HG02623 (cell line): ENCODE measurements around the gene ZC3H12C.

Experiments used
- ATAC-seq: cut with Tn5 transposase; IDR thresholded peaks from one replicate; pipeline ENCODE4 v1.9.1; 2021; ENCODE audit warnings: moderate library complexity; ENCODE audit not compliant: unreplicated experiment

ZC3H12C gene

DNA sequence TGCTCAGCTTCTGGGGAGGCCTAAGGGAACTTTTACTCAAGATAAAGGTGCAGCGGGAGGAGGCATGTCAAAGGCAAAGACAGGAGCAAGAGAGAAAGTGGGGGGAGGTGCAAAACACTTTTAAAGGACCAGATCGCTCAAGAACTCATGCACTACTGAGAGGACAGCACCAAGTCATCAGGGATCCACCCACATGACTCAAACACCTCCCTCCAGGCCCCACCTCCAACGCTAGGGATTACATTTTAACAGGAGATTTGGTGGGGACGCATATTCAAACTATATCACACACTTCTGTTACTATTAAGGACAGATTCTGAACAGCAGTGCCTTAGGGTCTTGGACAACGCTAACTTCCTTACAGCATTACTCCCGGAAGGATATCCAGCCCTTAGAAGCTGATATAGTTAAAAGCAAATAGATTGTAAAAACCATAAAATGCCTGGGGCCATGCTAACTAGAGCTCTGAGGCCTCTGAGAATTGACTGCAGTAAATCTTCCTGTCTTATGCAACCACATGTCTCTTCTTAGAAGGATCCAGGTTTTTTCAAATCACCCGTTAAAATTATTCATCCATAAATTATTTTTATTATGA, 16.7 kb upstream of the ZC3H12C start:
- no peak for ATAC-seq

DNA sequence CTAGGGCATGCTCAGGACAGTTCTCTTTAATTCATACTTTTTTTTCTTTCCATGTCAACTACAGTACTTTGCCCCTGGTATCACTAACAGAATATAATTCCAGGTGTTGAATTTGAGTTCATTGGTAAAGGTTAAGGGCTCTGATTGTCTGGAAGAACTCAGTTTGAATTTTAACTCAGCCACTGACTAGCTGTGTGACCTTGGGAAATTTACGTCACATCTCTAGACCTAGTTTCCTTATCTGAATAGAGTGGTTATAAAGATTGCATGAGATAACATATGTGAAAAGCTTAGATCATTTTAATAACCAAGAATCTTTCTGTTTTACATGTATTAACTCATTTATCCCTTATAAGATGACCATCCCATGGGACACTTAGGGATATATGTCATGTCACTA, 15.8 kb upstream of the ZC3H12C start:
- ATAC-seq: peak; percentile 5

DNA sequence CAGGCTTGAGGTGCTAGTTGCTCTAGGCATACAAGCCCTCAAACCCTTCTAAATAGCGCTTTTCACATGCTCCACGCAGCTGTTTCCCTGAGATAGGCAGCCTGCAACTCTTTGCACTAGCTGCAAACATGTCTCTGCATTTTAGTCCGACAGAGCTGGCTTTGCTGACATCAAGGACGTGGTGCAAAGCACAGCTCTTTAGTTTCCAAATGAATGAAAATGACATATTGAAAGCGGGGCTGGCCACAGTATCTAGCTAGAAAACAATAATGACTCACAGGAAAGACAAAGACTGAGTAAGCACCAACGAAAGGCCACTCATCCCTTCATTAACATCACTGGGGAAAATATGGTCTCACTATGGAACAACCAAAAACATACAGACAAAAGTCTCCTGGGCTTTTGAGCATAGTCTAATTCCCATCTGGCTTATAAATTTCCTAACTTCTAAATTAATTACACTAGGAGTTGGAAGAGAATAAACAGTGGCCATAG, 15.3 kb upstream of the ZC3H12C start:
- ATAC-seq: peak; percentile 94

DNA sequence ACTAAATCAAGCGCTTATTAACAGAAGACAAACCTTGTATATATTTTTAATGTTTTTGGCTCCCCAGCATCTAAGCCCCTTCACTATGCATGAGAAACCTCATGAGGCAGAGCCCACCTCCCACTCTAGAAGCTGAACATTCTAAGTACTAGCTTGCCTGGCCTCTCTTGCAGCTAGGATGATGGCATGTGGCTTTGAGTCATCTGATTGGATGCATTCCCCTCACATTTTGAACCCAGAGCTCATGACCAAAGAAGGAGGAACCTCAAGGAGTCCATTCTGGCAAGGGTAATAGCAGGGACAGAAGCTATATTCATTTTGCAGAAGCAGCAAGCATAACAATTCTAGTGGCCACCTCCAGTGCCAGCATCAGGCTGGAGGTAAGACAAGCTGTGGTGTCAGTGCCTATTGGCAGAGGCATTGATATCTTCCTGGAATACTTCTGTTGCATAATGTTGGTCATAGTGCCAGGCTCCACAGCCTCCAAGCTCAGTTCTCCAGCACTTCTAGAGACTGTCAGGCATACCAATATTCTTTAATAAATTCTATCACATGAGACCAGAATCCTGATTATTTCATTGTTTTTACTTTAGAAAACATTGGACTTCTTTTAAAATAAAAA, 14.2 kb upstream of the ZC3H12C start:
- no peak for ATAC-seq

DNA sequence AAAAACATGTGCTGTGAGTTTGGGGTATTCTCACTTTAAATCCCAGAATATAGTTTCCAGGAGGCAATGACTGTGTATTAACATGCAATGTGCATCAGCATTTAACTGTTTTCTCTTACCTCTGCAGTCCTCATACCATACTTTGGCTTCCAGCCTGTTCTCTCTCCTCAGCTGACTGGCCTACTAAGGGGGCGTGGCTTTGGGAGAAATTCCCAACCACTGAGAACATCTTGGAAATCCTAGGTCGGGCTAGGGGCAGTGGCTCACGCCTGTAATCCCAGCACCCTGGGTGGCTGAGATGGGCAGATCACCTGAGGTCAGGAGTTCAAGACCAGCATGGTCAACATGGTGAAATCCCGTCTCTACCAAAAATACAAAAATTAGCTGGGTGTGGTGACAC, 13.5 kb upstream of the ZC3H12C start:
- no peak for ATAC-seq

DNA sequence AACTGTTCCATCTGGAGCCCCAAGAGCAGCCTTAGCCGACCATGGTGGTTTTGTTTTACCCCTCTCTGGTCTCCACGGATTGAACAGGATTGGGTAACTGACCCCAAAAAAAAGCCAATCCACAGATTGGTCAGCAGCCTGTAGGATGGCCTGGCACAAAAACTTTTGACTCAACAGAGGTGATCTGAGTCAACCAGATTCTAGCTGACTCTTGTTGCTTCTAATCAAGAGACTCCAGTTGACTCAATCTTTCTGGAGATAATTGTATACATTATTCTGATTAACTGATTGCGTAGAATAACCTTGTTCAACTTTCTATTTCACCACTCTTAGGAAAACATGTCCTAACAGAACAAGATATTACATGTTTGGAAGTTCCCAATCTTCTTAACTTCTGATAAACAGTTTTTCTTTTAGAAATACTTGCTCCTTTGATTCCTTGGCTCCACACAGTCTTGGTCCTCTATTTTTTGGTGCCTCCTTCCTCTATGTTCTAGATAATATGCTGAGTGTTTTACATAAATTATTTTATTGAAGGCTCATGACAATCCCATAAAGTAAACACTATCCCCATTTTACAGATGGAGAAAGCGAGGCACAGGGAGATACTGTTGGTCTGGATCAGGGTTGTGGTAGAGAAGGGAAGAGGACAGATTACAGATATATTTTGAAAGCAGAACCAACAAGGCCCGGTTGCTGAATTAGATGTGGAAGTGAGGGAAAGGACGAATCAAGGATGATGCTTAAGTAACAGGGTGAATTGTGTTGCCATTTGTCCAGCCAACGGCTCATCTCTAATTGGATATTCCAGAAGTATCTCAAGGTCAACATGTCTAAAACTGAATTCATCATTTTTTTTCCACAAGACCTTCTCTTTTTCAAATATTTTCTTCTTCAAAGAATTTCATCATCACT, 11.5 kb upstream of the ZC3H12C start:
- ATAC-seq: no peak

DNA sequence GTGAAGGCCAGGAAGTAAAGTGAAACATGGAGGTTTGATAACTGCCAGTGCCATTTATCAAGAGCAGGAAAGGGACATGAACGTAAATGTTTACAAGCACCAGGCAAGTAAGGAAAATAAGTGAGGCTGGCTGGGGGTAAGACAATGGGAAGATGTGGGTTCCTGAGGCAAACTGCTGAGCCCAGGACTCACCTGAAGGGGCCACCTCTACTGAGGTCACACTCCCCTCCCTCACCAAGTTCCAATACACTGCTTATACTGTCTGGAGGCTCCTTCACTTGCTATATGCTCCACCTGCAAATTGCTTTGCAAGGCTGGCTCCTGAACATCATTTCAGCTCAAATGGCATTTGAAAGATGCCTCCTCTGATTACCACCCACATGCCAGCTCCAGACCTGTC, 10.3 kb upstream of the ZC3H12C start:
- no peak for ATAC-seq

DNA sequence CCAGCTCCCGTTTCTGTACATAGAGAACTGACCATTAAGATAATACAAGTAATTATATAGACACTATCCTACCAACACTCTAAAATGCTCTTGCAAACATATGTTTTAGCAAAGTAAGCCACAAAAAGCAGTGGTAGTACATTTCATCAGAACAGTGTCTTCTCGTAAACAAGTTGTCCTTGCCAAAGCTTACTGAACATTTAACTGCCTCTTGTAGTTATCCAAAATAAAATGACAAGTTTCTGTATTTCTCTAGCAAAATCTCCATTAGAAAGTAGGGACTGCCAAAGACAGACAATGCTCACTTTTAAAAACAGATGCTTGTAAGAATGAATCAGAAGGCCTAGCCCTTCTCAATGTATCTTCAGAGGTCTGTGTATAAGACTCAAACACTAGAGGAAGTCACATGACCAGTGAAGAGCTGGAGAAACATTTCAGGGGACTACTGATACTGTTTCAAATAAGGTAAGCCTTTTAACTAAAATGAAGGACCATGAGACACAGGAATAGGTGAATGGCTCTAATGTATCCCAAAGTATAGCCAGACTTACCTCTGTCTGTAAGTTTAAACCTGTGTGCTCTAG, 7.8 kb upstream of the ZC3H12C start:
- no peak for ATAC-seq

DNA sequence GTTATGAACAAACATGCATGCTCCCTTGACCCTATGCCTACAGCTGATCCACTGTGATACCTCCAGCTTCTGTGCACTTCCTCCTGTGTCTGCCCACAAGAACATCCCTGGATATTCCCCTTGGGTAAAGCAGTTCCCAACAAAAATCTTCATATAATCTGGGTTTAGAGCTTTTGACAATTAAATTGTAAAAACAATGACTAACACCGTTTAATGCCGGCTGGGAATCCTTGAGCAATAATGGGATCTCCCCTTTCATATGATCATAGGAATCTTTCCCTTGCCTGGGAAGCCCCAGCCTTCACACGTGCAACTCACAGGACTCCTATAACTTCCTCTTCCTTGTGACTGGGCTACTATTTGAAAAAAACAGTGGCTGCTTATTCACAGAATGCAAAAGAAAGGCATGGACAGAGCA, 6.3 kb upstream of the ZC3H12C start:
- no peak for ATAC-seq

DNA sequence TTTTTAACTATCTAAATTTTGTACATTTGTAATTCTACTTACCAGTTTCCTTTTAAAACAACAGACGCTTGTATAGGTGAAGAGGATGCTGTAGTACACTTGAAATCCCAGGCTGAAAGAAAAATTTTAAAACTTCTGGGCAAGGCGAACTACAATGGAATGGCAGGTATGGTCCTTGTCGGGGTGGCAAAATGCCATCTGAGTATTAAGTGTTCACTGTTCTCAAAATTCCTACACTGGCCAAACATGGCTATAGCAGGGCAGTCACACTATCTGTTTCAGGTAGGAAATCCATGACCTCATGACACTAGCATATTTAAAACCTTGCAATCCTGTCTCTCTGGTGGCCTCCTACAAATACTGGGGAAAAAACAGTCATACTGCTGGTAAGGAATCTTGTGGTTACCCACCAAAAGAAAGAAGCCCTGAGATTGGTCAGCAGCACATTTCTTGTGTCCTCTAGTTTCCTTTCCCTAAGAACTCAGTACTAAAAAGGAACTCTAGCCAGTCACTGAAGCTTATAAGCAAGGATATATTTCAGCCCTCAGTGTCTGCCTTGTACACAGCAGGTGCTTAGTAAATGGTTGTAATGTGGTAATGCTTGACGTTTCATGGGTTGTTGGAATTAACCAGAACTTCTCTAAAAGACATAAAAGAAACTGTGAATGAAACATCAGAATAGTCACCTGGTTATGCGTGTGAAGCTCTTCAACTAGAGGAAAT, 5.2 kb upstream of the ZC3H12C start:
- ATAC-seq: no peak

DNA sequence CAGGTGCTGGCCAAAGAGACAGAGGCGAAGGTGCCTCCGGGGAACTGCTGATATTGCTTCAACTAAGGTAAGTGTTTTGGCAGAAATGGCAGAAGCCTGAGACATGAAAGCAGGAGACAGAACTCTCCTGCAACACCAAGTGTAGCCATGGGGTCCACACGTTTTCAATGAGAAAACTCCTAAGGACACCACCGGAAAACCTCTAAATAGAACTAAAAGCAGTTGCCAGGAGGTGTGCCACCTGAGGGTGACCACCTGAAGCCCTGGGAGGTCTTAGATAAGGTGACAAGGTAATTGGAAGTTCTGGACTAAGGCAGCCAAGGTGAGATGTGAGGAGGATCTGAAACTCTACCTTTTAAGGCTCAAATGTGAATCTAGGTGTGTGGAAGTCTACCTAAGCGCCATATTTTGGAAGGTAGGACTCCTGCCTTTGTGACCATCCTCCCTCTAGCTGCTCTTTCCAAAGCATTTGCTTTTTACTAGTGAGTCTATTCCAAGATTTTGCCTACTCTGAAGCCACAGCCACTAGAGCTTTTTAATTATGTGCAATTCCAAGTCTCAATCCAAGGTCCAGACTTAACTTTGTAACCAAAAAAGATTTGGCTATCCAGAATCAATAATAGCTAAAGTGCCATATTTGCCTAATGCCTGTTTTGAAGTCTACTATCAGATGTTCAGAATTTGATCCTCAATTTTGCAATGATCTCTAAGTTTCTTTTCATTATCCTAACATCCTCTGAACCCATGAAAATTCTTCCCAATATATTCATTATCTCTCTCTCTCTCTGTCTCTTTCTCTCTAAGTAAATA, 4.5 kb upstream of the ZC3H12C start:
- ATAC-seq: no peak

DNA sequence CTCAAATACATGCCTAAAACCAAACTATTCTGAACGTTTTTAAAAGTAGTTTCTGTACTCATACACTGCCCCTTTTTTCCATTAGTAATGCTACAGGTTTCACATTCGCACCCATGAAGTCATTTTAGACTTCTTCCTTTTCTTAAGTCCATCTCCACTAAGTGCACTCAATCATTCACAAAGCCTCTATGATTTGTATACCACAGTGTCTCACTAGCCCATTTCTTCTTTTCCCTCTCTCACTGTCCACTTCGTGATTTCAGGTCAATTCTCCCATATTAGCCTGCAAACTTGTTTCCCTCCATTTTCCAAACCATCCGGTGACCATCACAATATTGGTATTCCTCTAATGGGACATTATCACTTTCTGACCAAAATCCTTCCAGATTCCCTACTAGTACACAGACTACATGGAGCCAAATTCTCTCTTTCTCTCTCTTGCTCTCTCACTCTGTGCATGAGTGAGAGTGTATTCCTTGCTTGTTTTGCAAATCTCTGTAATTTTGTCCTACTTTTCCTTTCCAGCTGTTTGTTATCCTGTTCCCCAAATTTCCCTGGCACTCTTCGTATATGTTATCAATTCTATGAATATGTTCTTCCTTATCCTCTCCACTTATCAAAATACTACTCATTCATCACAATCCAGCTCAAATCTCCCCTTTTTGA, 3.4 kb upstream of the ZC3H12C start:
- no peak for ATAC-seq

DNA sequence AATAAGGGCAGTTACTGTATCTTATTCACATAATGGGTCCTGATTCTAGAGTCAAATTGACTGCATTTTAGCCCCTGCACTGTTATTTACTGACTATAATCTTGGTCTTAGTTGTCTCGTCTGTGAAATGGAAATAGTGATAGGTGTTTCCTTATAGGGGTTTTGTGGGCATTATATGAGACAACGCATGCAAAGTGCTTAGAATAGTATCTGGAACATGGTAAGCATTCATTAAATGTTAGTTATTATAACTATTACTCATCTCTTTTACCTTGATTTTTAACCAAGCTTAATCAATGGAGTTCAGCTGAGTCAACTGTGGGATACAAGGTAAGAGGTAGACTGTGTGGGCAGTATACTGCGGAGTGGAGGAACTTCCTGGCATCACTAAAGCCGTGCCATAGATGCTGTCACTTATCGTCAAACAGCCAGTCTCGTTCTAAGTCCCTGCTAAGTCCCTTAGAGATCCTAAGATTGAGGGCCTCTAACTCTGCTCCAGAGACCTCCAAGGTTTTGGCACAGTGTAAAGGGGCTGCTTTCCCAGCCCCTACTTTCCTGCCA, 2.6 kb upstream of the ZC3H12C start:
- ATAC-seq: no peak

DNA sequence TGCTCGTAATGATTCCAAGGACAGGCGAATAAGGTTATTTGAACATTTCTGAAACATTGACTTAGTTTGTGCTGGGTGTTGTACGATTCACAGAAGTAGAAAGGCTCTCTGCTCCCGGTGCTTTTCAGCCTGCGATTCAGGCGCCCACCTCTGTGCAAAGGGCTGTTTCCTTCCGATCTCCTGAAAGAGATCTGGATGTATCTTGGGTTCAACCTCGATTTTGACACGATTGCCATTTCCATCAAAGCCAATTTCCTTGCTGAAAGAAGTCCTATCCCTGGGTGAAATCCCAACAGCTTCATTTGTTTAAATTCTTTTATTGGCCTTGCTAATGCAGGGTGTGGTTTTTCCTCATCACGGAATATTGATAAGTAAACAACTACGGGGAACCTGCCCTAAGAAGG, 1.1 kb upstream of the ZC3H12C start:
- ATAC-seq: no peak

DNA sequence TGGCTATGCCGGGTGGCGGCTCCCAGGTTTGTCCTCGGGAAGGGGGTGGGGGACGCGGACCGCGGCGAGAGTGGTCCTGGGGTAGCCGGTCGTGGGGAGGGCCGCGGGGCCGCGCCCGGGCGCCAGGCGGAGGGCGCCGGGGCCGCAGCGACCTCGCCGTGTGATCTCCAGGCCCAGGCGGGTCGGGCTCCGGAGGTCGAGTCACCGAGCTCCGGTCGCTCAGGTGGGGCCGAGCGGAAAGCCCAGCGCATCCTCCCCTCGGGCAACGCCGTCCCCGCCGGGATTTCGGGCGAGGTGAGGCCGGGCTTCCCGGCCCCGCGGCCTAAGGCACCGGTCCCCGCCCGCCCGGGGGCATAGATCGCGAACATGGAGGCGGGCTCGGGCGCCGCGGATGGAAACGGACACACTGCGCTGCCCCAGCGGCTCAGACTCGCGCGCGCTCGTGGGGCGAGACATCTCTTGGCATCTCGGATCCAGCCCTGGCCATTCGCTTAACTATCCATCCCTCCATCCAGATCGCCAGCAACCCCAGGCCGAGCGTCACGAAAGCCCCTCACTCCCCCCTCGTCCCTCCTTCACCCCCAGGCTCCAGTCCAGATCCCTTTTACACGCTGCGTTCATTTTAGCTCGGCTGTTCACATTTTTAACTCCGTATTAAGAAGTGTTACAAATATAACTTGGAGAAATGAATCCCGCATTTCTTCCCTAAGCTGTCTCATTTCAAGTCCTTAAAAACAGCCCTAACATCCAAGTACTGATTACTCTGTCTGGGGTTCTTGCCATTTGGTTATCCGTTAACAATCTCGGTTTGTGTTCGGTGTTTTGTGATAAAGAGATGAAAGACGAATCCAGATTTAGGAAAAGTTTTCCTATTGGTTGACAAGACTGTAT, 460 bp downstream of the ZC3H12C start:
- ATAC-seq: peak; percentile 16

DNA sequence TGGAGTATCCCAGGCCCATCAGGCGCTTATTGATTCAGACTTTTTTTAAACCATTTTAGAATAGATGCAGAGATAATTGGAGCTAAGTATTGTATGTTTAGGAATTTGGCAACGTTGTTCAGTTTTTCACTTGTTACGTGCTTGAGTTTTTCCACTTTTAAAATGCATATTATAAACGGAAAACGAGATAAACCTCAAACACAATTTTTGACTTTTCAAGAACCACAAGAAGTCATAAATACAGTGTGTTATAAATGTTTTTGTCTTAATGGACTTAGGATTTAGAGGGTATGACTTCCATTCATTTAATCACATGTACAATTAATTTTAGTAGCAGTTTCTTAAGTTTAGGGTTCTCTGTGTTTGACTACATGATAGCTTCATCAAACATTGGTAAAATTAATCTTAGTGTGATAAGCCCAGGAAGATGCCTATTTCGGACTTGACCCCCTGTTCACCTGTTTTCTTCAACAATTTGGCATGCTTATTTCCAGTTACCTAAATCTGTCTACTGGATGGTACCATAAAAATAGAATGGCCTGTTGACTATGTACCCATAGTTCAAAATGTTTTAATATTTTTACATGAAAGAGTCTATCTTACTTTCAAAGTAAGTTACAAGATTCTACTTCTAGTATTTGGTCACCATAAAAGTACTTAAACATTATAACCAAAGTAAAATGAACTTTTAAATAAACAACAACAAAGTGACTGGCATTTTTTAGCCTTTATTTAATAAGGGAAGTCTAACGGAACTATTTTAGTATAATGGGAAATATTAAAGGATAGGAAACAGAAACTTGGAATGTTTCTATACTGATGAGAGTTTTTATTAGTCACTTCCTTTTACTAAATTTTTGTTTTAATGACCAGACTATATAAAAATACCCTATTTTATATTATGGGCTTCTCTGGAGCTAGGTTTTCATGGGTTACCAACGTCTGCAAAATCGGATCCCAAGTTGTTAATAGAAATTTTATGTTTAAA, 1.4 kb downstream of the ZC3H12C start:
- no peak for ATAC-seq

DNA sequence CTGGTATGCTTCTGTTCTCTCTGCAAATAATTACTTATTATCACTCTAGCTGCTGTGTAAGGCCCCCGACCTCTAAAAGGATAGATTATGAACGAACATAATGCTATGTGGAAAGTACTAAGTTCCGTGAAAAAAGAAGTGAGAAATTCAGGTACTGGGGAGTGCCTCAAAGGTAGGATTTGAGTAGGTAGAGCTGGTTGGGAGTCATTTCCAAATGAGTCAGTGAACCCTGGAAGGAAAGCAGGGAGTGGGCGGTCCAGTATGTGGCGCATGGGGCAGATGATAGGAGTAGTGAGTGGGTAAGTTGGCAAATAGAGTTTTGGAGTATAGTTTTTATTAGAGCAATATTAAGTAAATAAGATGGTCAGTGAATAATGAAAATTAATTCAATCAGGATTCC, 2.4 kb downstream of the ZC3H12C start:
- no peak for ATAC-seq
